GM18909 (cell line): ENCODE results near the gene RBFOX2.

ENCODE experiments used
- ATAC-seq: cut with Tn5 transposase; IDR thresholded peaks from one replicate; pipeline ENCODE4 v1.9.1; 2021; ENCODE audit warnings: mild to moderate bottlenecking; ENCODE audit not compliant: unreplicated experiment, poor library complexity

RBFOX2 gene

GRCh38 chr22:35910003-35910769 lies 118.4 kb downstream of the RBFOX2 start:
- ATAC-seq: no peak

GRCh38 chr22:35905894-35906293 lies 122.7 kb downstream of the RBFOX2 start:
- no peak for ATAC-seq

GRCh38 chr22:35904752-35905151 lies 123.9 kb downstream of the RBFOX2 start:
- no peak for ATAC-seq

GRCh38 chr22:35904336-35904692 lies 124.3 kb downstream of the RBFOX2 start:
- ATAC-seq: no peak

GRCh38 chr22:35903571-35904335 lies 124.9 kb downstream of the RBFOX2 start:
- ATAC-seq: no peak

- ATAC-seq: no peak
These were observed 128.0 kb downstream of the RBFOX2 start for GRCh38 chr22:35900483-35901168.

GRCh38 chr22:35899736-35900135 lies 128.9 kb downstream of the RBFOX2 start:
- ATAC-seq: no peak

- ATAC-seq: no peak
These were observed 132.4 kb downstream of the RBFOX2 start for GRCh38 chr22:35896111-35896705.

GRCh38 chr22:35894937-35895708 lies 133.5 kb downstream of the RBFOX2 start:
- ATAC-seq: no peak

GRCh38 chr22:35894464-35894878 lies 134.2 kb downstream of the RBFOX2 start:
- no peak for ATAC-seq

- ATAC-seq: no peak
These were observed 134.9 kb downstream of the RBFOX2 start for GRCh38 chr22:35893698-35894097.

- no peak for ATAC-seq
These were observed 136.4 kb downstream of the RBFOX2 start for GRCh38 chr22:35892192-35892591.

GRCh38 chr22:35891442-35891841 lies 137.2 kb downstream of the RBFOX2 start:
- ATAC-seq: no peak

GRCh38 chr22:35889071-35889470 lies 139.6 kb downstream of the RBFOX2 start:
- ATAC-seq: no peak

GRCh38 chr22:35888181-35888870 lies 140.3 kb downstream of the RBFOX2 start:
- ATAC-seq: no peak

GRCh38 chr22:35887296-35887875 lies 141.2 kb downstream of the RBFOX2 start:
- ATAC-seq: no peak

GRCh38 chr22:35886309-35886708 lies 142.3 kb downstream of the RBFOX2 start:
- no peak for ATAC-seq

GRCh38 chr22:35884529-35884928 lies 144.1 kb downstream of the RBFOX2 start:
- no peak for ATAC-seq

- no peak for ATAC-seq
These were observed 145.5 kb downstream of the RBFOX2 start for GRCh38 chr22:35883031-35883620.
